Mesenteric fat pad (tissue), 1 donor: Measurements from ENCODE around the gene IFT25. TPM values are rescaled to one million over a fixed set of nuclear protein-coding genes. Genes with fewer than 3 reads are reported as not detected.
"Not testable (repeated sequence)": the region's sequence is repeated elsewhere in the genome, so short reads cannot be mapped to it uniquely, and the experiment has no call there.

Source experiments
- DNase-seq: peaks from one replicate; pipeline ENCODE4 v3.0.0-alpha.2; 2020; ENCODE audit warnings: low spot score
- total RNA-seq: library from RNA; stranded (reverse); fragmentation: NEBNext Ultra II Directional; extraction: Animal tissue kit (Norgen Biotek cat#: 25700); gene quantifications from one replicate; pipeline ENCODE4 v1.2.1, GENCODE V29; 2021
- donor health status: DM: yes; HTN: yes; CAD: no.

The IFT25 gene
- total RNA-seq, 1 donor from 2014 or later: 17.2 TPM

- DNase-seq: peak; percentile 96
Observed at GRCh38 chr1:53889304-53890298, 55.9 kb downstream of the IFT25 start, which contains the start of gene YIPF1. Gene YIPF1, minus strand, starts transcription at chr1:53889797. Its CDS starts 860 bp downstream, at chr1:53888937.

GRCh38 chr1:53888681-53889080 is 56.8 kb downstream of the IFT25 start:
- no peak for DNase-seq

- not testable (repeated sequence) for DNase-seq
Observed at GRCh38 chr1:53883600-53883999, 61.9 kb downstream of the IFT25 start.

- not testable (repeated sequence) for DNase-seq
Observed at GRCh38 chr1:53881853-53882252, 63.6 kb downstream of the IFT25 start.

GRCh38 chr1:53878492-53879105 is 66.9 kb downstream of the IFT25 start:
- no peak for DNase-seq

- not testable (repeated sequence) for DNase-seq
Observed at GRCh38 chr1:53875150-53875549, 70.3 kb downstream of the IFT25 start.

- DNase-seq: no peak
Observed at GRCh38 chr1:53871773-53872484, 73.6 kb downstream of the IFT25 start.

Other genes with a start within 250 kb of the IFT25 start
- 2.1 TPM for gene GLIS1, start 206.5 kb downstream of the IFT25 start, total RNA-seq
- 7.9 TPM for gene NDC1, start 107.4 kb downstream of the IFT25 start, total RNA-seq
- 22.3 TPM for gene YIPF1, start 55.9 kb downstream of the IFT25 start, total RNA-seq
- gene DIO1, start 51.5 kb downstream of the IFT25 start, total RNA-seq: not detected
- gene LRRC42, start 651 bp upstream of the IFT25 start, total RNA-seq: 18.0 TPM
- gene LDLRAD1, start 72.5 kb upstream of the IFT25 start, total RNA-seq: not detected
- gene TMEM59, start 107.5 kb upstream of the IFT25 start, total RNA-seq: 364 TPM
- gene TCEANC2, start 107.9 kb upstream of the IFT25 start, total RNA-seq: 4.2 TPM
- gene CDCP2, start 207.3 kb upstream of the IFT25 start, total RNA-seq: 0.19 TPM